K562 (cell line): ENCODE data around the gene EXOSC2. TPM values are rescaled to one million over a fixed set of nuclear protein-coding genes. Genes with fewer than 3 reads are reported as not detected.

Experiments
- CREM ChIP-seq: IDR thresholded peaks from 2 replicates; pipeline ENCODE4 v1.6.1; 2014; ENCODE audit warnings: antibody characterized with exemption, low read depth
- FOSL1 ChIP-seq: fragments of 200-800 bp; sonication (Bioruptor generic); conservative IDR thresholded peaks from 2 replicates; pipeline ENCODE4 v1.6.1; 2016; ENCODE audit warnings: missing genetic modification characterization, missing compliant biosample characterization
- HCFC1 ChIP-seq: IDR thresholded peaks from 2 replicates; pipeline ENCODE4 v1.6.1; 2012; ENCODE audit warnings: low read depth, low read length, improper control_type of control experiment
- HES1 ChIP-seq: fragments of 450-650 bp; IDR thresholded peaks from 2 replicates; pipeline ENCODE4 v1.6.1; 2016; ENCODE audit warnings: low read depth, mild to moderate bottlenecking, moderate library complexity
- HMG20A ChIP-seq: fragments of 450-650 bp; formaldehyde crosslinking; conservative IDR thresholded peaks from 2 replicates; pipeline ENCODE4 v1.4.0; 2020; ENCODE audit warnings: mild to moderate bottlenecking, mixed read lengths
- KDM5B ChIP-seq: fragments of 200-600 bp; sonication (generic); IDR thresholded peaks from 2 replicates; pipeline ENCODE4 v1.6.1; 2012; ENCODE audit warnings: low read depth, mild to moderate bottlenecking, moderate library complexity, low read length, control low read depth, inconsistent platforms; ENCODE audit not compliant: insufficient replicate concordance
- KLF6 ChIP-seq: fragments of 250-450 bp; sonication (Bioruptor Pico); IDR thresholded peaks from 2 replicates; pipeline ENCODE4 v1.4.0; 2020; ENCODE audit warnings: mild to moderate bottlenecking, moderate library complexity, borderline replicate concordance
- MEIS2 ChIP-seq: fragments of 450-650 bp; IDR thresholded peaks from 2 replicates; pipeline ENCODE4 v1.6.1; 2014; ENCODE audit warnings: mild to moderate bottlenecking; ENCODE audit not compliant: partially characterized antibody
- MNT ChIP-seq, 2 experiments: fragments of 450-650 bp; conservative IDR thresholded peaks; 2 replicates each; pipeline ENCODE4 v1.6.1; 2017; ENCODE audit warnings: mild to moderate bottlenecking in 2 of 2, moderate library complexity in 2 of 2
- NR1H2 ChIP-seq: sonication (generic); formaldehyde crosslinking; IDR thresholded peaks from 2 replicates; pipeline ENCODE4 v1.4.0; 2020; ENCODE audit warnings: mild to moderate bottlenecking, missing genetic modification reagents
- POLR2B ChIP-seq: fragments of 450-650 bp; IDR thresholded peaks from 2 replicates; pipeline ENCODE4 v1.6.1; 2018; ENCODE audit warnings: low read depth; ENCODE audit not compliant: partially characterized antibody
- SFPQ ChIP-seq: fragments of 200-400 bp; formaldehyde crosslinking; IDR thresholded peaks from 2 replicates; pipeline ENCODE4 v1.6.1; 2017; ENCODE audit warnings: mild to moderate bottlenecking, low read depth, low read length, moderate library complexity
- ZBED1 ChIP-seq: IDR thresholded peaks from 2 replicates; pipeline ENCODE4 v1.6.1; 2014
- ZNF184 ChIP-seq: sonication (generic); formaldehyde crosslinking; IDR thresholded peaks from 2 replicates; pipeline ENCODE4 v1.5.0; 2020; ENCODE audit warnings: missing genetic modification reagents
- ZNF668 ChIP-seq: fragments of 250-450 bp; sonication (Bioruptor Pico); IDR thresholded peaks from 2 replicates; pipeline ENCODE4 v1.8.0; 2022; ENCODE audit warnings: mild to moderate bottlenecking, inconsistent platforms
- ZNF75A ChIP-seq: fragments of 450-650 bp; formaldehyde crosslinking; IDR thresholded peaks from 2 replicates; pipeline ENCODE4 v1.4.0; 2020; ENCODE audit warnings: mild to moderate bottlenecking
- polyA plus RNA-seq, 8 experiments: library from polyadenylated mRNA; depleted of rRNA in 4 of 8; stranded (reverse) in 5 of 8; unstranded in 3 of 8; fragments of >200 nt; fragmentation: Nextera tagmentation in 2 of 8; fragmentation: Illumina TruSeq in 1 of 8; extraction: Ambion mirVana in 2 of 8; extraction: Trizol in 1 of 8; gene quantifications; 2 replicates each; pipeline versions ENCODE4 v1.2.1 to v1.2.3, GENCODE V29; 2011 to 2014; ENCODE audit warnings: inconsistent platforms in 1 of 8, missing spikeins in 1 of 8
- total RNA-seq, 7 experiments: library from RNA; depleted of rRNA in 6 of 7; stranded (reverse); fragments of >200 nt in 6 of 7; fragmentation: Illumina TruSeq in 2 of 7; extraction: Trizol in 2 of 7; gene quantifications; 2 replicates each; pipeline versions ENCODE4 v1.2.1 to v1.2.3, GENCODE V29; 2011 to 2021; ENCODE audit warnings: low replicate concordance in 1 of 7

Gene EXOSC2
- total and polyA plus RNA-seq, 9 of the 15 experiments (the other 6 are each of a cell fraction or from before 2014, with no cell fraction given) = 46.0 to 101 (median 77.6) TPM

- TF ChIP-seq ZNF668 (CRISPR knock-in tag) = no peak
- TF ChIP-seq HMG20A (CRISPR knock-in tag) = no peak
- TF ChIP-seq HCFC1 = no peak
- no peak for TF ChIP-seq CREM
- TF ChIP-seq ZNF75A = no peak
- TF ChIP-seq ZBED1 = no peak
- no peak for TF ChIP-seq MEIS2
- no peak for TF ChIP-seq FOSL1 (tag)
- TF ChIP-seq NR1H2 (CRISPR knock-in tag) = no peak
- peak; percentile 2 for TF ChIP-seq POLR2B
- no peak for TF ChIP-seq ZNF184 (CRISPR knock-in tag)
- no peak for TF ChIP-seq MNT (conservative IDR thresholded peaks at IDR 0.05)
- TF ChIP-seq KLF6 (CRISPR knock-in tag) = no peak
- no peak for TF ChIP-seq KDM5B
- no peak for TF ChIP-seq SFPQ
- no peak for TF ChIP-seq HES1
These were observed 13.8 kb downstream of the EXOSC2 start (continued) for GRCh38 chr9:130707225-130707976.
